MM.1S (cell line): ENCODE results near the gene SLC25A25.

Experiments
- DNase-seq: peaks from one replicate; pipeline ENCODE4 v3.0.0-alpha.2; 2015
- H2AFZ ChIP-seq: fragments of 300-600 bp; sonication (generic); 2 replicates; pipeline ENCODE4 v1.6.0; 2016; ENCODE audit warnings: antibody characterized with exemption, low read length
- H3F3A ChIP-seq: fragments of 300-600 bp; sonication (generic); 2 replicates; pipeline ENCODE4 v1.6.1; 2016; ENCODE audit warnings: mild to moderate bottlenecking, antibody characterized with exemption, low read length, moderate library complexity, mixed read lengths; ENCODE audit not compliant: insufficient read depth
- H3K27ac ChIP-seq: fragments of 300-600 bp; sonication (generic); 2 replicates; pipeline ENCODE4 v1.5.1; 2016; ENCODE audit warnings: mild to moderate bottlenecking, low read length
- H3K27me3 ChIP-seq: fragments of 300-600 bp; sonication (generic); replicated peaks from 2 replicates; pipeline ENCODE4 v1.6.0; 2016; ENCODE audit warnings: low read length; ENCODE audit not compliant: insufficient read depth
- H3K36me3 ChIP-seq: fragments of 300-600 bp; sonication (generic); replicated peaks from 2 replicates; pipeline ENCODE4 v1.6.1; 2016; ENCODE audit warnings: mild to moderate bottlenecking, low read length, mixed read lengths; ENCODE audit not compliant: insufficient read depth
- H3K4me1 ChIP-seq: fragments of 300-600 bp; sonication (generic); 2 replicates; pipeline ENCODE4 v1.6.1; 2016; ENCODE audit warnings: low read length, mixed read lengths
- H3K4me2 ChIP-seq: fragments of 300-600 bp; sonication (generic); 2 replicates; pipeline ENCODE4 v1.6.0; 2016; ENCODE audit warnings: low read depth, low read length
- H3K4me3 ChIP-seq: fragments of 300-600 bp; sonication (generic); 2 replicates; pipeline ENCODE4 v1.5.1; 2016; ENCODE audit warnings: low read length, mixed read lengths
- H3K79me2 ChIP-seq: fragments of 300-600 bp; sonication (generic); 2 replicates; pipeline ENCODE4 v1.6.1; 2016; ENCODE audit warnings: mixed run types, low read length, mixed read lengths
- H3K9ac ChIP-seq: fragments of 300-600 bp; sonication (generic); 2 replicates; pipeline ENCODE4 v1.6.1; 2016; ENCODE audit warnings: low read length, mixed read lengths
- H3K9me2 ChIP-seq: fragments of 300-600 bp; sonication (generic); replicated peaks from 2 replicates; pipeline ENCODE4 v1.6.1; 2016; ENCODE audit warnings: mild to moderate bottlenecking, low read length, mixed read lengths; ENCODE audit not compliant: insufficient read depth
- H3K9me3 ChIP-seq: fragments of 300-600 bp; sonication (generic); replicated peaks from 2 replicates; pipeline ENCODE4 v1.6.1; 2016; ENCODE audit warnings: mild to moderate bottlenecking, low read length, mixed read lengths; ENCODE audit not compliant: insufficient read depth
- H4K20me1 ChIP-seq: fragments of 300-600 bp; sonication (generic); 2 replicates; pipeline ENCODE4 v1.6.1; 2016; ENCODE audit warnings: mild to moderate bottlenecking, low read length, moderate library complexity, mixed read lengths; ENCODE audit not compliant: insufficient read depth
- EZH2 ChIP-seq: fragments of 300-600 bp; sonication (generic); optimal IDR thresholded peaks from 2 replicates; pipeline ENCODE3; 2017; ENCODE audit warnings: low read depth, mild to moderate bottlenecking, antibody characterized with exemption, low read length, mixed read lengths
- EZH2phosphoT487 ChIP-seq: fragments of 300-600 bp; sonication (generic); IDR thresholded peaks from 2 replicates; pipeline ENCODE4 v1.6.1; 2018; ENCODE audit warnings: antibody characterized with exemption, low read length
- TF ChIP-seq, protein P1 (sequence below): fragments of 300-600 bp; sonication (generic); IDR thresholded peaks from 2 replicates; pipeline ENCODE4 v1.5.1; 2016; ENCODE audit warnings: antibody characterized with exemption, low read length, mixed read lengths

SLC25A25 gene

GRCh38 chr9:128117613-128118471 lies 49.8 kb downstream of the SLC25A25 start:
- no peaks in the 10 kb centered on the region for H3F3A ChIP-seq
- no peak overlapping the region for H3K4me2 ChIP-seq
- no peak overlapping the region for H3K4me3 ChIP-seq
- H2AFZ ChIP-seq: no peak overlapping the region
- no peaks in the 10 kb centered on the region for H3K9me3 ChIP-seq
- H3K27me3 ChIP-seq: no peaks in the 10 kb centered on the region
- no peak overlapping the region for H3K27ac ChIP-seq
- H3K36me3 ChIP-seq: no peaks in the 10 kb centered on the region
- H3K4me1 ChIP-seq: no peaks in the 10 kb centered on the region
- TF ChIP-seq, protein P1, sequence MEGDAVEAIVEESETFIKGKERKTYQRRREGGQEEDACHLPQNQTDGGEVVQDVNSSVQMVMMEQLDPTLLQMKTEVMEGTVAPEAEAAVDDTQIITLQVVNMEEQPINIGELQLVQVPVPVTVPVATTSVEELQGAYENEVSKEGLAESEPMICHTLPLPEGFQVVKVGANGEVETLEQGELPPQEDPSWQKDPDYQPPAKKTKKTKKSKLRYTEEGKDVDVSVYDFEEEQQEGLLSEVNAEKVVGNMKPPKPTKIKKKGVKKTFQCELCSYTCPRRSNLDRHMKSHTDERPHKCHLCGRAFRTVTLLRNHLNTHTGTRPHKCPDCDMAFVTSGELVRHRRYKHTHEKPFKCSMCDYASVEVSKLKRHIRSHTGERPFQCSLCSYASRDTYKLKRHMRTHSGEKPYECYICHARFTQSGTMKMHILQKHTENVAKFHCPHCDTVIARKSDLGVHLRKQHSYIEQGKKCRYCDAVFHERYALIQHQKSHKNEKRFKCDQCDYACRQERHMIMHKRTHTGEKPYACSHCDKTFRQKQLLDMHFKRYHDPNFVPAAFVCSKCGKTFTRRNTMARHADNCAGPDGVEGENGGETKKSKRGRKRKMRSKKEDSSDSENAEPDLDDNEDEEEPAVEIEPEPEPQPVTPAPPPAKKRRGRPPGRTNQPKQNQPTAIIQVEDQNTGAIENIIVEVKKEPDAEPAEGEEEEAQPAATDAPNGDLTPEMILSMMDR: peak; percentile 100
- TF ChIP-seq EZH2phosphoT487 (no peak), EZH2 (no peak)
- no peaks in the 10 kb centered on the region for H3K79me2 ChIP-seq
- no peak overlapping the region for H3K9ac ChIP-seq
- H4K20me1 ChIP-seq: no peaks in the 10 kb centered on the region
- peak; percentile 91 for DNase-seq
- H3K9me2 ChIP-seq: no peaks in the 10 kb centered on the region

- no peak for TF ChIP-seq EZH2phosphoT487
- TF ChIP-seq, protein P1: no peak
- H3K79me2 ChIP-seq: no peaks in the 10 kb centered on the region
- no peak overlapping the region for H3K9ac ChIP-seq
- H3K4me1 ChIP-seq: no peaks in the 10 kb centered on the region
- H3K36me3 ChIP-seq: no peaks in the 10 kb centered on the region
- no peaks in the 10 kb centered on the region for H3K9me3 ChIP-seq
- no peaks in the 10 kb centered on the region for H3K9me2 ChIP-seq
- H3K27me3 ChIP-seq: no peaks in the 10 kb centered on the region
- H3K4me2 ChIP-seq: no peak overlapping the region
- H3K4me3 ChIP-seq: no peak overlapping the region
- no peaks in the 10 kb centered on the region for H3F3A ChIP-seq
- H4K20me1 ChIP-seq: no peaks in the 10 kb centered on the region
- no peak for DNase-seq
- H2AFZ ChIP-seq: no peak overlapping the region
- no peak overlapping the region for H3K27ac ChIP-seq
Observed at GRCh38 chr9:128118472-128118857, 50.4 kb downstream of the SLC25A25 start.

- Histone ChIP-seq H3K27me3 (no peaks in the 10 kb centered on the region), H3K9me2 (no peaks in the 10 kb centered on the region), H3K36me3 (no peaks in the 10 kb centered on the region), H3K9ac (no peak overlapping the region), H3K79me2 (no peaks in the 10 kb centered on the region), H3K4me1 (no peaks in the 10 kb centered on the region), H3F3A (no peaks in the 10 kb centered on the region), H3K4me3 (no peak overlapping the region), H3K27ac (no peak overlapping the region), H3K4me2 (no peak overlapping the region), H2AFZ (no peak overlapping the region), H3K9me3 (no peaks in the 10 kb centered on the region), H4K20me1 (no peaks in the 10 kb centered on the region)
- no peak for DNase-seq
- TF ChIP-seq EZH2 (no peak), EZH2phosphoT487 (no peak)
- TF ChIP-seq, protein P1: no peak
Observed at GRCh38 chr9:128118971-128119665, 51.1 kb downstream of the SLC25A25 start.
